Natural killer cell treated with Interleukin-12 subunit alpha and Interleukin-12 subunit beta and Interleukin-15 and Interleukin-18, amount 100 ng/mL, for 72 hours (primary cell): ENCODE data around the gene TUBGCP5. TPM values are rescaled to one million over a fixed set of nuclear protein-coding genes. Genes with fewer than 3 reads are reported as not detected.

Source experiments
- ATAC-seq, 2 donors: fragments of 150-1000 bp; cut with Tn5 transposase in 1 of 2; sonication (Bioruptor Pico), chemical (Tn5 transposase) in 1 of 2; 2 replicates each; pipeline ENCODE4 v1.10.0; 2021
- DNase-seq: peaks from one replicate; pipeline ENCODE4 v3.0.0; 2022; ENCODE audit warnings: low spot score
- H3K27ac Mint-ChIP-seq, 2 donors: 1 replicate in 1 of 2; 2 replicates in 1 of 2; pipeline ENCODE4 v1.8.0; 2022; ENCODE audit warnings: mixed read lengths in 2 of 2, mild to moderate bottlenecking in 1 of 2, moderate library complexity in 1 of 2
- H3K27me3 Mint-ChIP-seq, 2 donors: 1 replicate in 1 of 2; 2 replicates in 1 of 2; pipeline ENCODE4 v1.8.0; 2022; ENCODE audit warnings: mixed read lengths in 2 of 2
- H3K36me3 Mint-ChIP-seq: one replicate; pipeline ENCODE4 v1.8.0; 2022; ENCODE audit warnings: mixed read lengths
- H3K4me1 Mint-ChIP-seq, 2 donors: 1 replicate in 1 of 2; 2 replicates in 1 of 2; pipeline ENCODE4 v1.8.0; 2022; ENCODE audit warnings: low read depth in 2 of 2, mixed read lengths in 2 of 2, mild to moderate bottlenecking in 1 of 2
- H3K4me3 Mint-ChIP-seq: one replicate; pipeline ENCODE4 v1.8.0; 2022; ENCODE audit warnings: mixed read lengths
- H3K9me3 Mint-ChIP-seq: 2 replicates; pipeline ENCODE4 v1.8.0; 2022; ENCODE audit warnings: mixed read lengths
- total RNA-seq, 2 donors: library from RNA; stranded (reverse); gene quantifications; one replicate each; pipeline ENCODE4 v1.2.3, GENCODE V29; 2022

The TUBGCP5 gene
- total RNA-seq, 2 donors from 2014 or later, result 19.4 to 28.5 TPM

- Mint-ChIP-seq H3K4me3 (no peak overlapping the region), H3K27ac (no peak overlapping the region), H3K9me3 (no peaks in the 10 kb centered on the region), H3K36me3 (no peaks in the 10 kb centered on the region), H3K4me1 (peaks cover 9 to 11% of the 10 kb centered on the region in 2 donors), H3K27me3 (no peaks in the 10 kb centered on the region)
- DNase-seq, result no peak
- no peak for ATAC-seq
Observed at GRCh38 chr15:22950256-22950990, 88.9 kb downstream of the TUBGCP5 start.

Other genes with a start within 250 kb of the TUBGCP5 start
- 100 to 1,000 TPM in 1 of 2 donors, 10 to 100 TPM in 1; 72.2 to 102 TPM for gene NIPA2, start 200.9 kb downstream of the TUBGCP5 start, total RNA-seq
- 10 to 100 TPM; 10.8 to 19.8 TPM for gene CYFIP1, start 59.2 kb downstream of the TUBGCP5 start, total RNA-seq
- not detected for gene GOLGA6L1, start 97.3 kb upstream of the TUBGCP5 start, total RNA-seq